PFSK-1 (cell line): ENCODE measurements around the gene SLC6A6.

ENCODE experiments used
- FOXP2 ChIP-seq: optimal IDR thresholded peaks from 2 replicates; pipeline ENCODE3; 2011; ENCODE audit warnings: borderline replicate concordance, control low read depth, inconsistent platforms; ENCODE audit not compliant: insufficient read depth; ENCODE audit errors: extremely low read length, extremely low read depth
- POLR2AphosphoS5 ChIP-seq: IDR thresholded peaks from 2 replicates; pipeline ENCODE4 v1.6.1; 2012; ENCODE audit warnings: low read depth, mild to moderate bottlenecking, control low read depth, low read length, moderate library complexity
- SIN3A ChIP-seq: IDR thresholded peaks from 2 replicates; pipeline ENCODE4 v1.6.1; 2012; ENCODE audit warnings: mild to moderate bottlenecking, low read length, moderate library complexity, borderline replicate concordance; ENCODE audit not compliant: insufficient read depth
- TAF1 ChIP-seq: IDR thresholded peaks from 2 replicates; pipeline ENCODE4 v1.6.1; 2012; ENCODE audit warnings: low read length, control low read depth, borderline replicate concordance; ENCODE audit not compliant: insufficient read depth
- TF ChIP-seq, protein P1 (sequence below), 2 experiments: IDR thresholded peaks; 2 replicates each; pipeline versions ENCODE4 v1.6.1 to v1.8.0; 2011 to 2012; ENCODE audit warnings: low read depth in 2 of 2, low read length in 2 of 2, control low read depth in 1 of 2, inconsistent platforms in 1 of 2, mild to moderate bottlenecking in 1 of 2, moderate library complexity in 1 of 2; ENCODE audit not compliant: insufficient read depth in 1 of 2

The SLC6A6 gene

DNA sequence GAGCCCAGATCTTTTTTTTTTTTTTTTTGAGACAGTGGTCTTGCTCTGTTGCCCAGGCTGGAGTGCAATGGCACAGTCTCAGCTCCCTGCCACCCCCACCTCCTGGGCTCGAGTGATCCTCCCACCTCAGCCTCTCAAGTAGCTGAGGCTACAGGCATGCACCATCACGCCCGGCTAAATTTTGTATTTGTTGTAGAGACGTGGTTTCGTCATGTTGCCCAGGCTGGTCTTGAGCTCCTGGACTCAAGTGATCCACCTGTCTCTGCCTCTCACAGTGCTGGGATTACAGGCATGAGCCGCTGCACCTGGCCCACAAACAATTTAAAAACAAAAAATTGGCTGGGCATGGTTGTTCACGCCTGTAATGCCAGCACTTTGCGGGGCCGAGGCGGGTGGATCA is 22.6 kb upstream of the SLC6A6 start:
- no peak for TF ChIP-seq TAF1
- no peak for TF ChIP-seq POLR2AphosphoS5
- TF ChIP-seq SIN3A: no peak
- TF ChIP-seq, protein P1, sequence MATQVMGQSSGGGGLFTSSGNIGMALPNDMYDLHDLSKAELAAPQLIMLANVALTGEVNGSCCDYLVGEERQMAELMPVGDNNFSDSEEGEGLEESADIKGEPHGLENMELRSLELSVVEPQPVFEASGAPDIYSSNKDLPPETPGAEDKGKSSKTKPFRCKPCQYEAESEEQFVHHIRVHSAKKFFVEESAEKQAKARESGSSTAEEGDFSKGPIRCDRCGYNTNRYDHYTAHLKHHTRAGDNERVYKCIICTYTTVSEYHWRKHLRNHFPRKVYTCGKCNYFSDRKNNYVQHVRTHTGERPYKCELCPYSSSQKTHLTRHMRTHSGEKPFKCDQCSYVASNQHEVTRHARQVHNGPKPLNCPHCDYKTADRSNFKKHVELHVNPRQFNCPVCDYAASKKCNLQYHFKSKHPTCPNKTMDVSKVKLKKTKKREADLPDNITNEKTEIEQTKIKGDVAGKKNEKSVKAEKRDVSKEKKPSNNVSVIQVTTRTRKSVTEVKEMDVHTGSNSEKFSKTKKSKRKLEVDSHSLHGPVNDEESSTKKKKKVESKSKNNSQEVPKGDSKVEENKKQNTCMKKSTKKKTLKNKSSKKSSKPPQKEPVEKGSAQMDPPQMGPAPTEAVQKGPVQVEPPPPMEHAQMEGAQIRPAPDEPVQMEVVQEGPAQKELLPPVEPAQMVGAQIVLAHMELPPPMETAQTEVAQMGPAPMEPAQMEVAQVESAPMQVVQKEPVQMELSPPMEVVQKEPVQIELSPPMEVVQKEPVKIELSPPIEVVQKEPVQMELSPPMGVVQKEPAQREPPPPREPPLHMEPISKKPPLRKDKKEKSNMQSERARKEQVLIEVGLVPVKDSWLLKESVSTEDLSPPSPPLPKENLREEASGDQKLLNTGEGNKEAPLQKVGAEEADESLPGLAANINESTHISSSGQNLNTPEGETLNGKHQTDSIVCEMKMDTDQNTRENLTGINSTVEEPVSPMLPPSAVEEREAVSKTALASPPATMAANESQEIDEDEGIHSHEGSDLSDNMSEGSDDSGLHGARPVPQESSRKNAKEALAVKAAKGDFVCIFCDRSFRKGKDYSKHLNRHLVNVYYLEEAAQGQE (IDR thresholded peaks at IDR 0.05; ENCODE audit: insufficient read depth in 1 of 2, low read depth in 2 of 2, low read length in 2 of 2): no peak
- no peak for TF ChIP-seq FOXP2

DNA sequence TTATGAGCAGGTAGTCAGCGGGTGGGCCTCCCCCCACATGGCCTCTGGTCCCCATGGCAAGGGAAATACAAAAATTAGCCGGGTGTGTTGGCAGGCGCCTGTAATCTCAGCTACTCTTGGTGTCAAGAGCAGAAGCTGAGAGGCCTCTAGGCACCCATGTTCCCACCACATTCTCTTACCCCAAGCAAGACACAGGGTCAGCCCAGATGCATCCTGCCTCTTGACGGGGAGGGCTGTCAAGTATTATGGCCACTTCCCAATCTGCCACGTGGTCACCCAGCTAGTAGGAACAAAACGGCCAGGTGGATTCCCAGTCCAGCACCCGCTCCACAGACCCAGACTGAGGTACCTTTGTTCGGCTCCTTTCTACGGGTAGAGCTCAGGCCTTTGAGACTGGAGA is 16.2 kb upstream of the SLC6A6 start:
- TF ChIP-seq FOXP2 (no peak), SIN3A (no peak), TAF1 (no peak), POLR2AphosphoS5 (no peak)
- TF ChIP-seq, protein P1 (IDR thresholded peaks at IDR 0.05; ENCODE audit: insufficient read depth in 1 of 2, low read depth in 2 of 2, low read length in 2 of 2): no peak

DNA sequence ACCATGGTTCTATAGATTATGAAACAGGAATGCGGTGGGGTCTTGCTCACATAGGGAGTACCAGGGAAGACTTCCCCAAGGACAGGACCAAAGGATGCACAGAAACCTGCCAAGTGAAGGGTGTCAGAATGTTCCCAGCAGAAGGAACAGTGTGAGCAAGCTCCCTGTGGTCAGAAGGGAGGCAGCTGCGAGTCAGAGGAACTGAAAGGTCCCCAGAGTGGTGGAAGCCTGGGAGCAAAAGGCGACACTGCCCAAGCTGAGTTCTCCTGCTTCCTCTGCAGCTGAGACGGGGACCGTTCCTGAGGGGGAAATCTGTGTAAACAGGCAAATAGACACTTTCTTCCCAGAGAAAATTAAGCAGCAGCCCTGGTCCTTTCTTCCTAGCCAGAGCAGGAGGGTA is 14.2 kb upstream of the SLC6A6 start:
- TF ChIP-seq SIN3A: no peak

DNA sequence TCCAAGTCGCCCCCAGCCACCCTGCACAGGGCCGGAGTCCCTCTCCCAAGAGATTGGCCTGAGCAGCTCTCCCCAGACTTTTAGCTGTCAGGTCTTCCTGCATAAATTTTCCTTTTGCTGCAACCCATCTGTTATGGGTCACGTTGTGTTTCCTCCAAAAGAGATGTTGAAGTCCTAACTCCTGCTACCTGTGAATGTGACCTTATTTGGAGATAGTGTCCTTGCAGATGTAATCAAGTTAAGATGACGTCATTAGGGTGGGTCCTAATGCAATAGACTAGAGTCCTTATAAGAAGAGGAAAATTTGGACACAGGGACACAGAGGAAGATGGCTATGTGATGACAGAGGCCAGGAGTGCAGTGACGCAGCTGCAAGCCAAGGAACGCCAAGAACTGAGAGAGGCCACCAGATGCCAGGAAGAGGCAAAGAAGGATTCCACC is 13.2 kb upstream of the SLC6A6 start:
- no peak for TF ChIP-seq POLR2AphosphoS5
- TF ChIP-seq SIN3A: no peak
- no peak for TF ChIP-seq TAF1

DNA sequence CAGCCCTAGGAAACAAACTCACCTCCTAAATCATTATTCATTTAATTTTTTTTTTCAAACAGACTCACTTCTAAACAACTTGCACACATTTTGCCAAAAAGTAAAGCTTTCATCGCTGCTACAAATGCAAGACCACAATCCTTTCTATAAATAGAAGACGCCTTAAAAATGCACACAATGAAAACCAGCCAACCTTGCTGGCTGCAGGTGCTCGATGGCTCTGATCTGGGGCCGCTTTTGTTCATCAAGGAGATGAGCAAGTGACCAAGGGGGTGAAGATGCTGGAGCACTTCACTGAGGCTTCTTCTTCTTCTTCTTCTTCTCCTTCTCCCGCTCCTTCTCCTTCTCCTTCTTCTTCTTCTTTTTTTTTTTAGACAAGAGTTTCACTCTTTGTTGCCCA is 12.7 kb upstream of the SLC6A6 start:
- TF ChIP-seq SIN3A (no peak), POLR2AphosphoS5 (no peak), FOXP2 (no peak), TAF1 (no peak)
- TF ChIP-seq, protein P1 (IDR thresholded peaks at IDR 0.05; ENCODE audit: insufficient read depth in 1 of 2, low read depth in 2 of 2, low read length in 2 of 2): no peak

DNA sequence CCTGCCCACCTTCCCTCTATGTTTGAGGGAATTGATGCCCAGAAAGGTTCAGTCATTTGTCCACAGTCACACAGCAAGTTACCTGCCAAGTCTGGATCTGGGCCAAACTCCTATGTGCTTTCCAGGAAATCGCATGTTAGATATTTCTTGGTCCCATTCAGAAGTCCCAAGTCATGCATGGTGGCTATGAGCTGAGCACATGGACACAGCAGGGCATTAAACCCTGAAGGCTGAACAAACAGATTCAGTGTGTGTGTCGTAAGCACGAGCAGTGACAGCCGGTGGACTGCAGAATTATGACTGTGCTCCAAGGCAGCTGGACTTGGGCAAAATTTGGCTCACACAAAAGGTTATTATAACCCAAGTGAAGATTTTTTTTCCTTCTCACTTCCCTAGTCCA is 11.4 kb upstream of the SLC6A6 start:
- no peak for TF ChIP-seq FOXP2
- no peak for TF ChIP-seq POLR2AphosphoS5
- no peak for TF ChIP-seq SIN3A
- no peak for TF ChIP-seq TAF1
- TF ChIP-seq, protein P1 (IDR thresholded peaks at IDR 0.05; ENCODE audit: insufficient read depth in 1 of 2, low read depth in 2 of 2, low read length in 2 of 2): no peak
